Ovary (tissue), 3 donors: Measurements from ENCODE around the gene NEDD4.

Experiments used
- CTCF ChIP-seq, 3 donors: fragments of 450-650 bp in 2 of 3; fragments of 200-600 bp in 1 of 3; IDR thresholded peaks; one replicate each; pipeline versions ENCODE4 v1.5.1 to v1.8.0; 2016 to 2022; ENCODE audit warnings: antibody characterized with exemption in 3 of 3, mild to moderate bottlenecking in 1 of 3
- EP300 ChIP-seq: sonication (generic); formaldehyde crosslinking; IDR thresholded peaks from one replicate; pipeline ENCODE4 v1.6.1; 2017; ENCODE audit warnings: antibody characterized with exemption
- POLR2A ChIP-seq: fragments of 450-650 bp; IDR thresholded peaks from one replicate; pipeline ENCODE4 v1.6.1; 2017; ENCODE audit warnings: antibody characterized with exemption, mild to moderate bottlenecking, moderate library complexity
- donor health status: DM: no; HTN: no; CAD: no.

GRCh38 chr15:55824857-55825613 is 168.4 kb downstream of the NEDD4 start:
- no peak for TF ChIP-seq CTCF (IDR thresholded peaks at IDR 0.05)
- no peak for TF ChIP-seq POLR2A
- TF ChIP-seq EP300: no peak
